OCI-LY3 (cell line): Measurements from ENCODE around the gene SRGN.

Experiments
- CTCF ChIP-seq: fragments of 200-600, 300-600 bp; sonication (generic); IDR thresholded peaks from 2 replicates; pipeline ENCODE4 v1.5.1; 2014; ENCODE audit warnings: antibody characterized with exemption, low read length, low read depth
- EZH2phosphoT487 ChIP-seq: fragments of 200-600 bp; shearing (Covaris generic); IDR thresholded peaks from 2 replicates; pipeline ENCODE4 v1.6.1; 2018; ENCODE audit warnings: antibody characterized with exemption, mixed run types, low read depth

GRCh38 chr10:69100136-69100872, 12.4 kb downstream of the SRGN start:
- no peak for TF ChIP-seq CTCF
- TF ChIP-seq EZH2phosphoT487 = no peak
